Transverse colon (tissue), 4 donors: ENCODE data around the gene SPSB3.

ENCODE experiments used
- EP300 ChIP-seq: sonication (generic); formaldehyde crosslinking; IDR thresholded peaks from one replicate; pipeline ENCODE4 v1.6.1; 2017; ENCODE audit warnings: antibody characterized with exemption, low read depth
- POLR2A ChIP-seq: fragments of 450-650 bp; IDR thresholded peaks from one replicate; pipeline ENCODE4 v1.6.1; 2016; ENCODE audit warnings: antibody characterized with exemption, mild to moderate bottlenecking, moderate library complexity
- POLR2AphosphoS5 ChIP-seq, 3 donors: sonication (generic); formaldehyde crosslinking; IDR thresholded peaks; one replicate each; pipeline ENCODE4 v1.6.1; 2016; ENCODE audit warnings: antibody characterized with exemption in 3 of 3
- TF ChIP-seq, protein P1 (sequence below), 5 experiments: fragments of 200-600 bp in 3 of 5; fragments of 450-650 bp in 2 of 5; sonication (generic) in 3 of 5; IDR thresholded peaks; 1 replicate in 2 of 5; 2 replicates in 3 of 5; pipeline ENCODE4 v1.5.1; 2016 to 2017; ENCODE audit warnings: antibody characterized with exemption in 5 of 5, inconsistent platforms in 3 of 5, mild to moderate bottlenecking in 2 of 5, moderate library complexity in 1 of 5

DNA sequence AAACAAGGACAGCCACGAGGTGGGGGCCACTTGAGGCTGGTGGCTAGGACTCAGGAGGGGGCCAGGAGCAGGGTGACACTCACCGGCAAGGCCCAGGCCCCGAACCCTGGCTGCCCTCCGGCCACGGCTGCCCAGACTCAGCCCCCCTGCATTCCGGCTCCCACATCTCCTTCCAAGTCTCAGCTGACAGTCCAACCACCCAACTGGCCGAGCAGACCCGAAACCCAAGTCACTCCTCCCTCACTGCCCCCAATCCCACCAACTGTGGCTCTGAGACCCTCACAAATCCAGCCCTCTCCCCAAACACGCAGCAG, 34.9 kb upstream of the SPSB3 start:
- TF ChIP-seq POLR2A (no peak), EP300 (no peak), POLR2AphosphoS5 (IDR thresholded peaks at IDR 0.05) (no peak)
- TF ChIP-seq, protein P1, sequence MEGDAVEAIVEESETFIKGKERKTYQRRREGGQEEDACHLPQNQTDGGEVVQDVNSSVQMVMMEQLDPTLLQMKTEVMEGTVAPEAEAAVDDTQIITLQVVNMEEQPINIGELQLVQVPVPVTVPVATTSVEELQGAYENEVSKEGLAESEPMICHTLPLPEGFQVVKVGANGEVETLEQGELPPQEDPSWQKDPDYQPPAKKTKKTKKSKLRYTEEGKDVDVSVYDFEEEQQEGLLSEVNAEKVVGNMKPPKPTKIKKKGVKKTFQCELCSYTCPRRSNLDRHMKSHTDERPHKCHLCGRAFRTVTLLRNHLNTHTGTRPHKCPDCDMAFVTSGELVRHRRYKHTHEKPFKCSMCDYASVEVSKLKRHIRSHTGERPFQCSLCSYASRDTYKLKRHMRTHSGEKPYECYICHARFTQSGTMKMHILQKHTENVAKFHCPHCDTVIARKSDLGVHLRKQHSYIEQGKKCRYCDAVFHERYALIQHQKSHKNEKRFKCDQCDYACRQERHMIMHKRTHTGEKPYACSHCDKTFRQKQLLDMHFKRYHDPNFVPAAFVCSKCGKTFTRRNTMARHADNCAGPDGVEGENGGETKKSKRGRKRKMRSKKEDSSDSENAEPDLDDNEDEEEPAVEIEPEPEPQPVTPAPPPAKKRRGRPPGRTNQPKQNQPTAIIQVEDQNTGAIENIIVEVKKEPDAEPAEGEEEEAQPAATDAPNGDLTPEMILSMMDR (IDR thresholded peaks at IDR 0.05): no peak
